Measurements from ENCODE around the gene ERC2.

DNA sequence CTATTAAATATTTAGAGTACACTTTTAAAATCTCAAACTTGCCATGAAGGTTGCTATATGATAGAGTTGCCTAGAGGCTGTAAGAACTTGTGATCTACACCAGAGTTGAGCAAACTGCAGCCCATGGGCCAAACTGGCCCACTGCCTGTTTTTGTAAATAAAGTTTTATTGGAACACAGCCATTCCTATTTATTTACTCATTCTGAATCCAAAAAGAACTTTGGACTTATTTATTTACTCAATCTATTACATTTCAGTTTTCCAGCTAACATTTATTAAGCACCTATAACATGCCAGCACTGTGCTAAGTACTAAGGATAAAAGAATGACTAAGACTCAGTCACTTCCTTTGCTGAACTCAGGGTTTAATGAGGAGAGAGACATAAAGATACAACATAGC is 403.6 kb downstream of the ERC2 start:
- TF ChIP-seq, protein P1, sequence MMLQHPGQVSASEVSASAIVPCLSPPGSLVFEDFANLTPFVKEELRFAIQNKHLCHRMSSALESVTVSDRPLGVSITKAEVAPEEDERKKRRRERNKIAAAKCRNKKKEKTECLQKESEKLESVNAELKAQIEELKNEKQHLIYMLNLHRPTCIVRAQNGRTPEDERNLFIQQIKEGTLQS (IDR thresholded peaks at IDR 0.05; ENCODE audit: insufficient read depth, low read depth, low read length), result no peak
- TF ChIP-seq PHF8 (conservative IDR thresholded peaks at IDR 0.05; ENCODE audit: low read depth, low read length), result no peak

Data from H1 (cell line).